Cardiac fibroblast (primary cell): ENCODE measurements around the gene CDH22.

Source experiments
- DNase-seq, 2 donors: peaks; one replicate each; pipeline versions ENCODE4 v3.0.0 to v3.0.0-alpha.2; 2010; ENCODE audit warnings: low read depth in 2 of 2
- H3K4me3 ChIP-seq, 2 donors: replicated peaks in 1 of 2; 1 replicate in 1 of 2; 2 replicates in 1 of 2; pipeline ENCODE4 v1.5.1; 2011; ENCODE audit warnings: low read depth in 2 of 2, low read length in 2 of 2, mild to moderate bottlenecking in 2 of 2, moderate library complexity in 1 of 2
- TF ChIP-seq, protein P1 (sequence below): IDR thresholded peaks from one replicate; pipeline ENCODE4 v1.5.1; 2011; ENCODE audit warnings: low read depth, mild to moderate bottlenecking, low read length, inconsistent platforms

CDH22 gene

DNA sequence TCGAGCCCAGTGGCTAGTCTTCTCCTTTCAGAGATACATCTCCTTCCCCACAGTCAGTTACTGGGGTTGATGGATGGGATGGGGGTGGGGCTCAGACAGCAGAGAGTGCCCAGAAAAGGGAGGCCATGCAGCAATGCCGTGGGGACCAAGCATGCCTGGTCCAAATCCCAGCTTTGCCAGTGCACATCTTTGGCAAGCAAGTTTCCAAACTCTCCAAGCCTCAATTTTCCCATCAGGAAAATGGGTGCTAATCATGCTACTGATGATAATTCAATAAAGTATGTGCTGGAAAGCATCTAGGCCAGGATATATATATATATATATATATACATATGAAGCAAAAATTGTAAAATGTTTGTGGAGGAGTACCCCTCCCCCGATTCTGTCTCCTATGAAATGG is 111.3 kb downstream of the CDH22 start:
- TF ChIP-seq, protein P1, sequence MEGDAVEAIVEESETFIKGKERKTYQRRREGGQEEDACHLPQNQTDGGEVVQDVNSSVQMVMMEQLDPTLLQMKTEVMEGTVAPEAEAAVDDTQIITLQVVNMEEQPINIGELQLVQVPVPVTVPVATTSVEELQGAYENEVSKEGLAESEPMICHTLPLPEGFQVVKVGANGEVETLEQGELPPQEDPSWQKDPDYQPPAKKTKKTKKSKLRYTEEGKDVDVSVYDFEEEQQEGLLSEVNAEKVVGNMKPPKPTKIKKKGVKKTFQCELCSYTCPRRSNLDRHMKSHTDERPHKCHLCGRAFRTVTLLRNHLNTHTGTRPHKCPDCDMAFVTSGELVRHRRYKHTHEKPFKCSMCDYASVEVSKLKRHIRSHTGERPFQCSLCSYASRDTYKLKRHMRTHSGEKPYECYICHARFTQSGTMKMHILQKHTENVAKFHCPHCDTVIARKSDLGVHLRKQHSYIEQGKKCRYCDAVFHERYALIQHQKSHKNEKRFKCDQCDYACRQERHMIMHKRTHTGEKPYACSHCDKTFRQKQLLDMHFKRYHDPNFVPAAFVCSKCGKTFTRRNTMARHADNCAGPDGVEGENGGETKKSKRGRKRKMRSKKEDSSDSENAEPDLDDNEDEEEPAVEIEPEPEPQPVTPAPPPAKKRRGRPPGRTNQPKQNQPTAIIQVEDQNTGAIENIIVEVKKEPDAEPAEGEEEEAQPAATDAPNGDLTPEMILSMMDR = no peak
- no peak for DNase-seq
- no peak overlapping the region for H3K4me3 ChIP-seq

DNA sequence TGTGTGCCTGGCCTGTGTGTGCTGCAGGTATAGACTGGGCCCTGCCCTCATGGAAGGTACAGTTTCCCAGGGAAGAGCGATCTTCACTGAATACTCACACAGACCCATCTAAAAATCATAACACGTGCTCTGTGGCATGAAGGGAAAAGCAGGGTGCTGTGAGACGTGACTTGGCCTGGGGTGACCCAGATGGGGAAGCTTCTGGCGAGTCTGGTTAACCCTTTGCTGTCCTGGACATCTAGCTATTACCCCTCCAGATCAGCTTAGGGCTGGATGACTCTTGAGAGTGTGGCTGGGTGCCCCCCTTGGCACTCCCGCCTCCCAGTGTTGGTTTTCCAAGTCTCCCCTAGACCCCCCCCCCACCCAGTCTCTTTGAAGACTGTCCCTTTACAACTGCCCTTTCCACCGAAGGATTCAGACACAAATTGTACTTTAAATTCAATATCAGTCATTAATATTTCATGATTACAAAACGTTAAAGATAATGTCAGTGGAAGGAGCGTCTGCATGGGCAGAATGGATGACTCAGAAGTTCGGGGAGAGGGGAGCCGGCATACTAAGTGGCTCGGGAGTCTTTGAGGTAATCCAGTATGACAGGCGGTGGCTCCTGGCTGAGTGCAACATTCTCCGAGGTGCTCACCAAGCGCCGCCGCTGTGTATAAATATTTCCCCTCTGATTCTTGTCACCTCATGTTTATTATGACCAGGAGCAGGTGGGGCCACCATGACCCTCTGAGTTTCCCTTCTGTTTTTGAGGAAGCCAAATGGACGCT is 112.8 kb downstream of the CDH22 start:
- TF ChIP-seq, protein P1 = no peak
- H3K4me3 ChIP-seq = no peak overlapping the region
- no peak for DNase-seq

DNA sequence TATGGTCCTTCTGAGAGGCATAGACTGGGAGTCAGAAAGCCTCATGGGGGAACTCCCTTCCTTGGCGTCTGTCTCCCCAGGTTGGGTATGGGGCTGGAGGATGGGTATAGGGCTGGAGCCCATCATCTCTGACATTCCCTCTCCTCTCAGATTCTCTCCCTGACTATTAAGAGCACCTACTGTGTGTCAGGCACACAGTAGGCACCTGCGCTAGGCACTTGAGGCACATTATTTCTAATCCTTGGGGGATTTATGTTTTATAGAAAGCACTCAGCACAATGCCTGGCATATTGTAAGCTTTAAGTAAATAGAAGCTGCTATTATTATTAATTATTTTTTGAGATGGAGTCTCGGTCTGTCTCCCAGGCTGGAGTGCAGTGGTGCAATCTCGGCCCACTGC is 113.9 kb downstream of the CDH22 start:
- DNase-seq = no peak
- TF ChIP-seq, protein P1 = no peak
- no peak overlapping the region for H3K4me3 ChIP-seq

DNA sequence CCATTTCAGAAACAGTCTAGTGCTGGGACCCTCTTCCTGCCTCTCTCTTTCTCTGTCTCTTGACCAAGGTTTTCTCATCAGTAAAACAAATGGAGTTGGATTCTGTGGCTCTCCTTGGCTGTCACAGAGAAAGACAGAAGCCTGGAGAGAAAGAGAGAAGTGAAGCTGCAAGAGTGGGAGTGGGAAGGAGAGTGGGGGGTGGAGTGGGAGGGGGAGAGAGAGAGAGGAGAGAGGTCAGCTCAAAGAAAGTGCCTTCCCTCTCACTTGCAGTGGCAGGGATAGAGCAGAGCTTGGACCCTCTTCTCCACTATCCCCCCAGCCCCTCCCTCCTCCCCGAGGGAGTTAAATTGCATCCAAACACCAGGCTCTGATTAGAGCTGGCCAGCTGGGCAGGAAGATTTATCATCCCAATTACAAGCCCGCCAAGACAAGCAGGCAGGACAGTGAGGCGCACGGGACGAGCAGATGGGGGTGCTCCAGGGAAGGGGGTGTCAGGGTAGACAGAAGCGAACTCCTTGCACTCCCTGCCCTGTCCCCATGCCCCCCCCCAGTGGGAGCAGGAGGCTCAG is 115.8 kb downstream of the CDH22 start:
- no peak for DNase-seq
- H3K4me3 ChIP-seq = no peak overlapping the region
- TF ChIP-seq, protein P1 = no peak

DNA sequence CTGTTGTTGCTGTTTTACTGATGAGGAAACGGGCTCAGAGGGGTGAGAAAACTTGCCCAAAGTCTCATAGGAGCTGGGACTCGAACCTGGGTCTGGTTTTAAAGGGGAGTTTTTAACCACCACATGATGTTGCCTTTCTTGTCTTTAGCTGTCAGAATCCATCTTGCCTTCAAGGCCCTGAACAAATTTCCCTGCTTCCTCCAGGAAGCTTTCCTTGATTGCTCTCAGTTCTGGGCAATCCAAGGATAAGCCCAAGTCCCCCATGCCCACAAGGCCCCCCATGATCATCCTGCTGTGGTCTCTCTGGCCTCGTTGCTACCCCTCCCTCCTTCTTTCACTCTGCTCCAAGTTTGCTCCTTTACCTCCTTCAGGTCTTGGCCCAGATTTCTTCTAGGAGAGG is 116.7 kb downstream of the CDH22 start:
- DNase-seq = no peak
- TF ChIP-seq, protein P1 = no peak
- no peak overlapping the region for H3K4me3 ChIP-seq

DNA sequence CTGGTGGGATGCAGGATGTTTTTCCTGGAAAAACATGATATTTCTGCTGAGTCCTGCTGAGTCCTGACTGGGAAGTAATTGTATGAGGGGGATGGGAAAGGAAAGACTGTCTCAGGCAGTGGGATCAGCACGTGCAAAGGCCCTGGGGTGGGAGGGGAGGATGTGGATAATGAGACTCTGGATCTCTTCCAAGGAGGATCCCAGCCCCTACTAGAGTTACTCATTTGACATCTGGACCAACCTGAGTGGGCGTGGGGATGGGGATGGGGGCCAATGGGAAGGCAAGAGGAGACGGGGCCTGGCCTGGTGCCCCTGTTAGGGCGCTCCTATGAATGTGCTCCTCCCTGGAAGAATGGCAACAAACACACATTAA is 117.1 kb downstream of the CDH22 start:
- TF ChIP-seq, protein P1 = no peak
- H3K4me3 ChIP-seq = no peak overlapping the region
- DNase-seq = no peak
